ENCODE results near the gene LHX4. TPM values are rescaled to one million over a fixed set of nuclear protein-coding genes. Genes with fewer than 3 reads are reported as not detected.
A peak's percentile ranks its signal among the peaks of the same experiment; 100 is the strongest.

LHX4 gene
- total and polyA plus RNA-seq, 4 donors = under 0.01 to 0.19 (median 0.05) TPM

DNA sequence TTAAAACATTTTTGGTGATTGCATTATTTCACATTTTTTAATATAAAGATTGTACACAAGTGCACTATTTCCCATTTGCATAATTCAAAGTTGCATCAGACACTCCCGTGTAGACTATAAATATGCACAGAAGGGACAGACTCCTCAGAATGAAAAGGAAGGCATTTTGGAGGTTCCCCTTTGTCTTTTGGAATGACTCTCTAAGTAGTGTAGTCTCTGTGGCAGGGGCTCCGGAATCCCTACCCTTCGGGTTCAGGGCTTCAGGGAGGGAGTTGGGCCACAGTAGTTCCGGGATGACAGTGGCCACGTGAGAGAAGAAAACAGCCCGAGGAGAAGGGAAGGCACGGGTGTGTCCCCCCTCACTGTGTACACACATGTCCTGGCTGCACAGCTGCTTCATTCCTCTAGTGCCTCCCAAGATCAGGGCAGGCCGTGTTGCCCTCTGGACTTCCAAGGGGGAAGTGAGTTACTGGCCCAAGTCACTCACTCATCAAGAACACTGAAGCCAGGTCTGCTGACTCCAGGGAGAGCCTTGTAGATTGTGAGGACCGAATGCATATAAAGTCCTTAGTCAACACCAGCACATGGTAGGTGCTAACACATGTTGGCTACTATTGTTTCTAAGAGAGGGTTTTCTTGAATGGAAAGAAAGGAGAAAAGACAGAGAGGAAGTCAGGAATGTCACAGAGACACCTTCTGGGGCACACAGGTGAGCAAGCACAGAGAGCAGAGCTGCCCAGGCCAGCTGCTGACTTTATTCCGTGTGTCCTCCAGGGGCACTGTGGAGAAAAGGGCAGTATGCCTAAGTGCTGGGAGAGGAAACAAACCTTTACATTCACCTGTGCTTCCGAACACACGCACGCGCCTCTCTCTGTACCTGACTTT is 39.8 kb downstream of the LHX4 start:
- no peaks in the 10 kb centered on the region for H3K9me3 ChIP-seq (ENCODE audit: control insufficient read depth in 4 of 4, low read length in 3 of 4)
- no peak overlapping the region for H3K9ac ChIP-seq (ENCODE audit: low read depth in 1 of 2, low read length in 2 of 2)
- DNase-seq (ENCODE audit: low spot score) = peak; percentile 35
- 79% methylated on average over 14 of the region's 14 CpGs for WGBS
- no peaks in the 10 kb centered on the region for H3K27me3 ChIP-seq (ENCODE audit: control insufficient read depth in 4 of 4, insufficient read depth in 4 of 4, low read length in 3 of 4)
- H3K4me1 ChIP-seq (ENCODE audit: control insufficient read depth in 4 of 4, insufficient read depth in 4 of 4, low read length in 3 of 4) = peaks cover 3 to 8% (median 7%) of the 10 kb centered on the region in 4 donors
- TF ChIP-seq, protein P1, sequence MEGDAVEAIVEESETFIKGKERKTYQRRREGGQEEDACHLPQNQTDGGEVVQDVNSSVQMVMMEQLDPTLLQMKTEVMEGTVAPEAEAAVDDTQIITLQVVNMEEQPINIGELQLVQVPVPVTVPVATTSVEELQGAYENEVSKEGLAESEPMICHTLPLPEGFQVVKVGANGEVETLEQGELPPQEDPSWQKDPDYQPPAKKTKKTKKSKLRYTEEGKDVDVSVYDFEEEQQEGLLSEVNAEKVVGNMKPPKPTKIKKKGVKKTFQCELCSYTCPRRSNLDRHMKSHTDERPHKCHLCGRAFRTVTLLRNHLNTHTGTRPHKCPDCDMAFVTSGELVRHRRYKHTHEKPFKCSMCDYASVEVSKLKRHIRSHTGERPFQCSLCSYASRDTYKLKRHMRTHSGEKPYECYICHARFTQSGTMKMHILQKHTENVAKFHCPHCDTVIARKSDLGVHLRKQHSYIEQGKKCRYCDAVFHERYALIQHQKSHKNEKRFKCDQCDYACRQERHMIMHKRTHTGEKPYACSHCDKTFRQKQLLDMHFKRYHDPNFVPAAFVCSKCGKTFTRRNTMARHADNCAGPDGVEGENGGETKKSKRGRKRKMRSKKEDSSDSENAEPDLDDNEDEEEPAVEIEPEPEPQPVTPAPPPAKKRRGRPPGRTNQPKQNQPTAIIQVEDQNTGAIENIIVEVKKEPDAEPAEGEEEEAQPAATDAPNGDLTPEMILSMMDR (IDR thresholded peaks at IDR 0.05; ENCODE audit: low read depth, low read length, missing input control) = peak; percentile 27
- TF ChIP-seq EGR1 (IDR thresholded peaks at IDR 0.05; ENCODE audit: low read depth in 2 of 2) (no peak), YY1 (IDR thresholded peaks at IDR 0.05) (no peak), HNF4G (IDR thresholded peaks at IDR 0.05) (no peak), JUND (IDR thresholded peaks at IDR 0.05) (no peak), GABPA (IDR thresholded peaks at IDR 0.05 in 1 of 2, conservative IDR thresholded peaks at IDR 0.05 in 1 of 2) (no peak), RAD21 (IDR thresholded peaks at IDR 0.05) (peak in 1 of 2 donors; percentile 67)
- TF ChIP-seq, protein P2, sequence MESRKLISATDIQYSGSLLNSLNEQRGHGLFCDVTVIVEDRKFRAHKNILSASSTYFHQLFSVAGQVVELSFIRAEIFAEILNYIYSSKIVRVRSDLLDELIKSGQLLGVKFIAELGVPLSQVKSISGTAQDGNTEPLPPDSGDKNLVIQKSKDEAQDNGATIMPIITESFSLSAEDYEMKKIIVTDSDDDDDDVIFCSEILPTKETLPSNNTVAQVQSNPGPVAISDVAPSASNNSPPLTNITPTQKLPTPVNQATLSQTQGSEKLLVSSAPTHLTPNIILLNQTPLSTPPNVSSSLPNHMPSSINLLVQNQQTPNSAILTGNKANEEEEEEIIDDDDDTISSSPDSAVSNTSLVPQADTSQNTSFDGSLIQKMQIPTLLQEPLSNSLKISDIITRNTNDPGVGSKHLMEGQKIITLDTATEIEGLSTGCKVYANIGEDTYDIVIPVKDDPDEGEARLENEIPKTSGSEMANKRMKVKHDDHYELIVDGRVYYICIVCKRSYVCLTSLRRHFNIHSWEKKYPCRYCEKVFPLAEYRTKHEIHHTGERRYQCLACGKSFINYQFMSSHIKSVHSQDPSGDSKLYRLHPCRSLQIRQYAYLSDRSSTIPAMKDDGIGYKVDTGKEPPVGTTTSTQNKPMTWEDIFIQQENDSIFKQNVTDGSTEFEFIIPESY (IDR thresholded peaks at IDR 0.05) = no peak
- TF ChIP-seq, protein P3, sequence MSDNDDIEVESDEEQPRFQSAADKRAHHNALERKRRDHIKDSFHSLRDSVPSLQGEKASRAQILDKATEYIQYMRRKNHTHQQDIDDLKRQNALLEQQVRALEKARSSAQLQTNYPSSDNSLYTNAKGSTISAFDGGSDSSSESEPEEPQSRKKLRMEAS (IDR thresholded peaks at IDR 0.05) = no peak
- no peak overlapping the region for H3K4me3 ChIP-seq (ENCODE audit: low read depth in 1 of 3, low read length in 3 of 3)
- no peaks in the 10 kb centered on the region for H3K36me3 ChIP-seq (ENCODE audit: control insufficient read depth in 4 of 4, insufficient read depth in 3 of 4, low read depth in 1 of 4, low read length in 3 of 4)
- H3K27ac ChIP-seq (ENCODE audit: low read depth in 1 of 2, low read length in 2 of 2) = no peak overlapping the region

DNA sequence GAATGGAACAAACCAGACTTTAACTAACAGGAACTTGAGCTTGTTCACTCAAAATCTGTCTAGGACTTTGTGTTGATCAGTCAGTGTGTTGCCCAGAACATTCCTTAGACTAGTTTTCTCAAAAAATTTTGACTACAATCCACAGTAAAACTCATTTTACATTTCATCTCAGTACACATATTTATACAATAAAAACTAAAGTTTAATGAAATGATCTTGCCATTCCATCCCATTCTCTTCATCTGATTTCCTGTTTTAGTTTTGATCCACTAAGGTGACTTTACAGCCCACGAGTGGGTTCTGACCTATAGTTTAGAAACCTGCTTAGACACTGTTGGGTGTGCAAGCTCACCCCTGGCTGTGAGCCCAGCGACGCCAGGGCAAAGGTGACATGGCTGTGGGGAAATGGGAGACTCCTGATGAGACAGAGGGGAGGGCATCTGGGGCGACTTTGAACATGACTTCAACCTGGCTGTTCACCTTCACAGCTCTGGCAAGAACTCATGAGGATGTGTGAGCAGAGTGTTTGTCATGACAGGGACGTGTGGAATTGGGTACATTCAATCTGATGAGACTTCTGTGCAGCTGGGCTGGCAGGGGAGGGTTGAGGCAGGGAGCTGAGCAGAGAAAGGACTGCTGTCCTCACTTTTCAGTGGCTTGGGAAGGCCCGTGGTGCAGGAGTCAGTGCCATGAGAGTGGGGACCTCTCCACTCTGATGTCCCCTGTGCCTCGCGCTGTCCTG is 40.6 kb downstream of the LHX4 start:
- peak; percentile 67 for DNase-seq (ENCODE audit: low spot score)
- no peaks in the 10 kb centered on the region for H3K9me3 ChIP-seq (ENCODE audit: control insufficient read depth in 4 of 4, low read length in 3 of 4)
- no peaks in the 10 kb centered on the region for H3K27me3 ChIP-seq (ENCODE audit: control insufficient read depth in 4 of 4, insufficient read depth in 4 of 4, low read length in 3 of 4)
- H3K4me3 ChIP-seq (ENCODE audit: low read depth in 1 of 3, low read length in 3 of 3) = no peak overlapping the region
- peaks cover 3 to 8% (median 7%) of the 10 kb centered on the region in 4 donors for H3K4me1 ChIP-seq (ENCODE audit: control insufficient read depth in 4 of 4, insufficient read depth in 4 of 4, low read length in 3 of 4)
- H3K36me3 ChIP-seq (ENCODE audit: control insufficient read depth in 4 of 4, insufficient read depth in 3 of 4, low read depth in 1 of 4, low read length in 3 of 4) = no peaks in the 10 kb centered on the region
- WGBS = 52% methylated on average over 8 of the region's 8 CpGs
- no peak overlapping the region for H3K9ac ChIP-seq (ENCODE audit: low read depth in 1 of 2, low read length in 2 of 2)
- H3K27ac ChIP-seq (ENCODE audit: low read depth in 1 of 2, low read length in 2 of 2) = peak overlapping the region in 1 of 2 donors; percentile 57
- TF ChIP-seq, protein P3 (IDR thresholded peaks at IDR 0.05) = no peak
- TF ChIP-seq NR2F2 (IDR thresholded peaks at IDR 0.05) = no peak
- TF ChIP-seq RXRA (IDR thresholded peaks at IDR 0.05) = peak; percentile 70 to 83
- TF ChIP-seq, protein P2 (IDR thresholded peaks at IDR 0.05) = no peak
- no peak for TF ChIP-seq FOXA1 (IDR thresholded peaks at IDR 0.05)
- TF ChIP-seq HNF4A (conservative IDR thresholded peaks at IDR 0.05) = peak; percentile 68 to 80
- peak; percentile 61 for TF ChIP-seq HNF4G (IDR thresholded peaks at IDR 0.05)
- TF ChIP-seq GABPA (IDR thresholded peaks at IDR 0.05 in 1 of 2, conservative IDR thresholded peaks at IDR 0.05 in 1 of 2) = no peak
- TF ChIP-seq TAF1 (conservative IDR thresholded peaks at IDR 0.05) = no peak
- TF ChIP-seq, protein P1 (IDR thresholded peaks at IDR 0.05; ENCODE audit: low read depth, low read length, missing input control) = no peak
- no peak for TF ChIP-seq FOXA2 (IDR thresholded peaks at IDR 0.05)
- TF ChIP-seq YY1 (IDR thresholded peaks at IDR 0.05) = no peak
- peak; percentile 71 for TF ChIP-seq SP1 (IDR thresholded peaks at IDR 0.05)

Measured in liver (tissue), 9 donors.